HepG2 (cell line): ENCODE data around the gene CYP2W1. TPM values are rescaled to one million over a fixed set of nuclear protein-coding genes. Genes with fewer than 3 reads are reported as not detected.

Experiments used
- CAMTA2 ChIP-seq: sonication (generic); formaldehyde crosslinking; IDR thresholded peaks from 2 replicates; pipeline ENCODE4 v1.4.0; 2020; ENCODE audit warnings: mild to moderate bottlenecking, missing genetic modification reagents, borderline replicate concordance
- ELF3 ChIP-seq: IDR thresholded peaks from 2 replicates; pipeline ENCODE4 v1.6.1; 2016; ENCODE audit warnings: missing genetic modification reagents, missing compliant biosample characterization
- ETV6 ChIP-seq: sonication (generic); formaldehyde crosslinking; conservative IDR thresholded peaks from 2 replicates; pipeline ENCODE4 v1.4.0; 2020; ENCODE audit warnings: missing genetic modification reagents
- GABPA ChIP-seq, 2 experiments: IDR thresholded peaks; 2 replicates each; pipeline ENCODE4 v1.6.1; 2011 to 2016; ENCODE audit warnings: low read depth in 2 of 2, low read length in 1 of 2, missing biosample characterization in 1 of 2, missing genetic modification characterization in 1 of 2
- GATAD1 ChIP-seq: IDR thresholded peaks from 2 replicates; pipeline ENCODE4 v1.6.1; 2016; ENCODE audit warnings: missing genetic modification reagents, missing compliant biosample characterization
- HNF4G ChIP-seq, 2 experiments: sonication (generic) in 1 of 2; formaldehyde crosslinking in 1 of 2; IDR thresholded peaks; 2 replicates each; pipeline versions ENCODE4 v1.4.0 to v1.6.1; 2011 to 2020; ENCODE audit warnings: borderline replicate concordance in 2 of 2, low read depth in 2 of 2, mild to moderate bottlenecking in 2 of 2, low read length in 1 of 2, missing genetic modification reagents in 1 of 2, moderate library complexity in 1 of 2
- HOXA3 ChIP-seq: sonication (generic); formaldehyde crosslinking; IDR thresholded peaks from 2 replicates; pipeline ENCODE4 v1.5.0; 2020; ENCODE audit warnings: missing genetic modification reagents
- MTF2 ChIP-seq: sonication (generic); formaldehyde crosslinking; IDR thresholded peaks from 2 replicates; pipeline ENCODE4 v1.5.0; 2020; ENCODE audit warnings: missing genetic modification reagents, borderline replicate concordance
- NFE2L1 ChIP-seq: sonication (generic); formaldehyde crosslinking; IDR thresholded peaks from 2 replicates; pipeline ENCODE4 v1.4.0; 2020; ENCODE audit warnings: missing genetic modification reagents, mild to moderate bottlenecking, borderline replicate concordance
- NKX3-1 ChIP-seq: sonication (generic); formaldehyde crosslinking; IDR thresholded peaks from 2 replicates; pipeline ENCODE4 v1.5.0; 2020; ENCODE audit warnings: missing genetic modification reagents
- NR2F1 ChIP-seq, 2 experiments: fragments of 450-650 bp in 1 of 2; formaldehyde crosslinking in 1 of 2; IDR thresholded peaks; 2 replicates each; pipeline versions ENCODE4 v1.5.0 to v1.6.1; 2016 to 2020; ENCODE audit warnings: mild to moderate bottlenecking in 1 of 2, missing compliant biosample characterization in 1 of 2, missing genetic modification reagents in 1 of 2, moderate library complexity in 1 of 2
- RARA ChIP-seq: IDR thresholded peaks from 2 replicates; pipeline ENCODE4 v1.6.1; 2016; ENCODE audit warnings: missing genetic modification reagents, missing compliant biosample characterization
- SMAD9 ChIP-seq: sonication (generic); formaldehyde crosslinking; IDR thresholded peaks from 2 replicates; pipeline ENCODE4 v1.5.1; 2020; ENCODE audit warnings: mild to moderate bottlenecking, missing genetic modification reagents
- SP4 ChIP-seq: sonication (generic); formaldehyde crosslinking; IDR thresholded peaks from 2 replicates; pipeline ENCODE4 v1.8.1; 2023; ENCODE audit warnings: mild to moderate bottlenecking, missing genetic modification reagents
- ZNF230 ChIP-seq: sonication (generic); formaldehyde crosslinking; IDR thresholded peaks from 2 replicates; pipeline ENCODE4 v1.4.0; 2020; ENCODE audit warnings: mild to moderate bottlenecking, missing genetic modification reagents
- ZNF451 ChIP-seq: sonication (generic); formaldehyde crosslinking; IDR thresholded peaks from 2 replicates; pipeline ENCODE4 v1.5.0; 2020; ENCODE audit warnings: mild to moderate bottlenecking, missing genetic modification reagents
- ZNF543 ChIP-seq: sonication (generic); formaldehyde crosslinking; IDR thresholded peaks from 2 replicates; pipeline ENCODE4 v1.4.0; 2020; ENCODE audit warnings: mild to moderate bottlenecking, missing genetic modification reagents
- ZSCAN29 ChIP-seq: sonication (generic); formaldehyde crosslinking; conservative IDR thresholded peaks from 2 replicates; pipeline ENCODE4 v1.4.0; 2020; ENCODE audit warnings: mild to moderate bottlenecking, missing genetic modification reagents
- polyA plus RNA-seq, 8 experiments: library from polyadenylated mRNA; depleted of rRNA in 3 of 8; stranded (reverse) in 7 of 8; unstranded in 1 of 8; fragments of >200 nt; fragmentation: Illumina TruSeq in 4 of 8; extraction: Trizol in 4 of 8; gene quantifications; 2 replicates each; pipeline versions ENCODE4 v1.2.1 to v1.2.3, GENCODE V29; 2011 to 2016; ENCODE audit warnings: low read depth in 4 of 8, missing spikeins in 1 of 8, mixed read lengths in 1 of 8; ENCODE audit not compliant: insufficient read depth in 1 of 8
- total RNA-seq, 5 experiments: library from RNA; depleted of rRNA; stranded (reverse); fragments of >200 nt; fragmentation: Illumina TruSeq; extraction: Trizol; gene quantifications; 2 replicates each; pipeline ENCODE4 v1.2.3, GENCODE V29; 2016; ENCODE audit warnings: low read depth in 1 of 5
- TF ChIP-seq, protein P1 (sequence below): sonication (generic); formaldehyde crosslinking; IDR thresholded peaks from 2 replicates; pipeline ENCODE4 v1.4.0; 2020; ENCODE audit warnings: missing genetic modification reagents, borderline replicate concordance
- TF ChIP-seq, protein P2 (sequence below): sonication (generic); formaldehyde crosslinking; IDR thresholded peaks from 2 replicates; pipeline ENCODE4 v1.8.1; 2023; ENCODE audit warnings: mild to moderate bottlenecking, missing genetic modification reagents
- TF ChIP-seq, protein P3 (sequence below): sonication (generic); formaldehyde crosslinking; IDR thresholded peaks from 2 replicates; pipeline ENCODE4 v1.4.0; 2020; ENCODE audit warnings: missing genetic modification reagents

CYP2W1 gene
- total and polyA plus RNA-seq, 2 of the 13 experiments (the other 11 are each of a cell fraction or from before 2014, with no cell fraction given): 19.5 to 31.7 TPM

DNA sequence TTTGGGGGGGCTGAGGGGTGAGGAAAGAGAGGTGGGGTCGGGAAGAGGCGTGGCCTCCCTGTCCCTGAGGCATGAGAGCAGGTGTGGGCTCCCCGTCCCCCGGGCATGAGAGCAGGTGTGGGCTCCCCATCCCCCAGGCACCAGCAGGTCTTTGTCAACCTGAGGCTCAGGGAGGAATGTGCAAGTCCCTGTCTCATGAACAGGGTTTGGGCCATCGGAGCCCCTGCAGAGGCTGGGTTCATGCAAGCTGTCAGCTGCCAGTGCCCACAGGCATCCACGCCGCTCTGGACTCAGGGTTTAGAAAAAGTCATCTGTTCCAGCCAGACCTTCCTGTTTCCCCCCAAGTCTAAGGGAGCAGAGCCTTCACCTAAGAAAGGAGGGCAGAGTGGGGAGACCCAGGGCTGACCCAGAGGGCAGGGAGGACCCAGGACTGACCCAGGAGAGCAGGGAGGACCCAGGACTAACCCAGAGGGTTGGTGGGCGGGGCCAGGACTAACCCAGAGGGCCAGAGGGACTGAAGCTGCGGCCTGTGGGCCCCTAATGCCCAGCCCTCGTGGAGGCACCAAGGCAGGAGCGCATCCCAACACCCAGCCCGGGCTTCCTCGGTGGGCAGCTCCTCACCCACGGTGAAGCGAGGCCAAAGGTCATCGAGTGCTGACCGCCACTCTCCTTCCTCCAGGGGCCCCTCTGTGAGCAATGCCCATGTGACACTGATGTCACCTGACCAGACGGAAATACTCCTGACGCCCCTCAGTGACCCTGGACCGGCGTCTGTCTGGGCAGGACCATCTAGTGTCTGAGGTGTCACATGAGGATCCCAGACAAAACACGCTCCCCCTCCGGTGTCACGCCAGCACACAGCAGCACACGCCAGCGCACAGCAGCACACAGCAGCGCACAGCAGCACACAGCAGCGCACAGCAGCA lies 32.5 kb downstream of the CYP2W1 start (continued):
- 0 out of 2 replicates have a peak, but pooled peaks have one; percentile 28 for TF ChIP-seq ZNF230 (CRISPR knock-in tag)
- TF ChIP-seq ETV6: no peak
- peak in 1 of 2 experiments; percentile 77; a peak in 2 of 4 replicates for TF ChIP-seq NR2F1 (CRISPR knock-in tag; IDR thresholded peaks at IDR 0.05)
- TF ChIP-seq, protein P1, sequence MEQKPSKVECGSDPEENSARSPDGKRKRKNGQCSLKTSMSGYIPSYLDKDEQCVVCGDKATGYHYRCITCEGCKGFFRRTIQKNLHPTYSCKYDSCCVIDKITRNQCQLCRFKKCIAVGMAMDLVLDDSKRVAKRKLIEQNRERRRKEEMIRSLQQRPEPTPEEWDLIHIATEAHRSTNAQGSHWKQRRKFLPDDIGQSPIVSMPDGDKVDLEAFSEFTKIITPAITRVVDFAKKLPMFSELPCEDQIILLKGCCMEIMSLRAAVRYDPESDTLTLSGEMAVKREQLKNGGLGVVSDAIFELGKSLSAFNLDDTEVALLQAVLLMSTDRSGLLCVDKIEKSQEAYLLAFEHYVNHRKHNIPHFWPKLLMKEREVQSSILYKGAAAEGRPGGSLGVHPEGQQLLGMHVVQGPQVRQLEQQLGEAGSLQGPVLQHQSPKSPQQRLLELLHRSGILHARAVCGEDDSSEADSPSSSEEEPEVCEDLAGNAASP (CRISPR knock-in tag): peak; percentile 57; the same call in 1 of the 2 replicates
- TF ChIP-seq MTF2 (CRISPR knock-in tag): peak; percentile 61; the same call in 1 of the 2 replicates
- peak; percentile 71 for TF ChIP-seq RARA (CRISPR knock-in tag)
- 0 out of 2 replicates have a peak, but pooled peaks have one; percentile 16 for TF ChIP-seq SP4 (CRISPR knock-in tag)
- TF ChIP-seq ZNF543 (CRISPR knock-in tag): 0 out of 2 replicates have a peak, but pooled peaks have one; percentile 34
- TF ChIP-seq, protein P2, sequence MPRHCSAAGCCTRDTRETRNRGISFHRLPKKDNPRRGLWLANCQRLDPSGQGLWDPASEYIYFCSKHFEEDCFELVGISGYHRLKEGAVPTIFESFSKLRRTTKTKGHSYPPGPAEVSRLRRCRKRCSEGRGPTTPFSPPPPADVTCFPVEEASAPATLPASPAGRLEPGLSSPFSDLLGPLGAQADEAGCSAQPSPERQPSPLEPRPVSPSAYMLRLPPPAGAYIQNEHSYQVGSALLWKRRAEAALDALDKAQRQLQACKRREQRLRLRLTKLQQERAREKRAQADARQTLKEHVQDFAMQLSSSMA: no peak
- TF ChIP-seq NFE2L1 (CRISPR knock-in tag): no peak
- no peak for TF ChIP-seq ZSCAN29
- TF ChIP-seq NKX3-1 (CRISPR knock-in tag): no peak
- TF ChIP-seq SMAD9: no peak
- TF ChIP-seq, protein P3, sequence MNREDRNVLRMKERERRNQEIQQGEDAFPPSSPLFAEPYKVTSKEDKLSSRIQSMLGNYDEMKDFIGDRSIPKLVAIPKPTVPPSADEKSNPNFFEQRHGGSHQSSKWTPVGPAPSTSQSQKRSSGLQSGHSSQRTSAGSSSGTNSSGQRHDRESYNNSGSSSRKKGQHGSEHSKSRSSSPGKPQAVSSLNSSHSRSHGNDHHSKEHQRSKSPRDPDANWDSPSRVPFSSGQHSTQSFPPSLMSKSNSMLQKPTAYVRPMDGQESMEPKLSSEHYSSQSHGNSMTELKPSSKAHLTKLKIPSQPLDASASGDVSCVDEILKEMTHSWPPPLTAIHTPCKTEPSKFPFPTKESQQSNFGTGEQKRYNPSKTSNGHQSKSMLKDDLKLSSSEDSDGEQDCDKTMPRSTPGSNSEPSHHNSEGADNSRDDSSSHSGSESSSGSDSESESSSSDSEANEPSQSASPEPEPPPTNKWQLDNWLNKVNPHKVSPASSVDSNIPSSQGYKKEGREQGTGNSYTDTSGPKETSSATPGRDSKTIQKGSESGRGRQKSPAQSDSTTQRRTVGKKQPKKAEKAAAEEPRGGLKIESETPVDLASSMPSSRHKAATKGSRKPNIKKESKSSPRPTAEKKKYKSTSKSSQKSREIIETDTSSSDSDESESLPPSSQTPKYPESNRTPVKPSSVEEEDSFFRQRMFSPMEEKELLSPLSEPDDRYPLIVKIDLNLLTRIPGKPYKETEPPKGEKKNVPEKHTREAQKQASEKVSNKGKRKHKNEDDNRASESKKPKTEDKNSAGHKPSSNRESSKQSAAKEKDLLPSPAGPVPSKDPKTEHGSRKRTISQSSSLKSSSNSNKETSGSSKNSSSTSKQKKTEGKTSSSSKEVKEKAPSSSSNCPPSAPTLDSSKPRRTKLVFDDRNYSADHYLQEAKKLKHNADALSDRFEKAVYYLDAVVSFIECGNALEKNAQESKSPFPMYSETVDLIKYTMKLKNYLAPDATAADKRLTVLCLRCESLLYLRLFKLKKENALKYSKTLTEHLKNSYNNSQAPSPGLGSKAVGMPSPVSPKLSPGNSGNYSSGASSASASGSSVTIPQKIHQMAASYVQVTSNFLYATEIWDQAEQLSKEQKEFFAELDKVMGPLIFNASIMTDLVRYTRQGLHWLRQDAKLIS (CRISPR knock-in tag): no peak
- peak; percentile 28; the same call in 1 of the 2 replicates for TF ChIP-seq ELF3 (CRISPR knock-in tag)
- peak; percentile 53; the same call in 1 of the 2 replicates for TF ChIP-seq HOXA3 (CRISPR knock-in tag)
- no peak for TF ChIP-seq GABPA (IDR thresholded peaks at IDR 0.05; ENCODE audit: low read depth, low read length)
- peak; percentile 14; the same call in 1 of the 2 replicates for TF ChIP-seq GABPA (CRISPR knock-in tag; IDR thresholded peaks at IDR 0.05; ENCODE audit: low read depth)
- peak; percentile 88 for TF ChIP-seq GATAD1 (CRISPR knock-in tag)
- peak; percentile 44; the same call in 1 of the 2 replicates for TF ChIP-seq HNF4G (IDR thresholded peaks at IDR 0.05; ENCODE audit: borderline replicate concordance, low read depth, low read length)
- TF ChIP-seq HNF4G (CRISPR knock-in tag; IDR thresholded peaks at IDR 0.05; ENCODE audit: borderline replicate concordance, low read depth): 0 out of 2 replicates have a peak, but pooled peaks have one; percentile 12
- TF ChIP-seq ZNF451 (CRISPR knock-in tag): no peak
- TF ChIP-seq CAMTA2 (CRISPR knock-in tag): no peak
